HG03432 (cell line): Measurements from ENCODE around the gene SYTL3.
"Not testable (repeated sequence)": the region's sequence is repeated elsewhere in the genome, so short reads cannot be mapped to it uniquely, and the experiment has no call there.

ENCODE experiments used
- ATAC-seq: cut with Tn5 transposase; IDR thresholded peaks from one replicate; pipeline ENCODE4 v1.9.1; 2021; ENCODE audit warnings: mild to moderate bottlenecking, moderate library complexity; ENCODE audit not compliant: unreplicated experiment

The SYTL3 gene

DNA sequence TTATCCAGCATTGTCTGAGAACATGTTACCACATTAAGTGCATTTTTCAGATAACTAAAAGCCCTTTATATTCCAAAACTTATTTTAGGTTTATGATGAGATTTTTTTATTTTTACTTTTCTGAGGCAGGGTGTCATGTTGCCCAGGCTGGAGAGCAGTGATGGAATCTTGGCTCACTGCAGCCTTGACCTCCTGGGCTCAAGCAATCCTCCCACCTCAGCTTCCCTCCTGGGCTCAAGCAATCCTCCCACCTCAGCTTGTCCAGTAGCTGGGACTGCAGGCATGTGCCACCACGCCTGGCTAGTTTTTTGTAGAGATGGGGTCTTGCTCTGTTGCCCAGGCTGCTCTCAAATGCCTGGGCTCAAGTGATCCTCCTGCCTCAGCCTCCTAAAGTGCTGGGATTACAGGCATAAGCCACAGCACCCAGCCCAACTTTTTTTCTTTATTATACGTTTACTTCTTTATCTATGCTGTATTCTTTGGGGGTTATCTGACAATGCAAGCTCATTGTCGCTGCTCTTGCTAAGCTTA is 11.5 kb upstream of the SYTL3 start:
- ATAC-seq, result no peak

- ATAC-seq, result no peak
Observed at GRCh38 chr6:158639056-158639455, 10.8 kb upstream of the SYTL3 start.

DNA sequence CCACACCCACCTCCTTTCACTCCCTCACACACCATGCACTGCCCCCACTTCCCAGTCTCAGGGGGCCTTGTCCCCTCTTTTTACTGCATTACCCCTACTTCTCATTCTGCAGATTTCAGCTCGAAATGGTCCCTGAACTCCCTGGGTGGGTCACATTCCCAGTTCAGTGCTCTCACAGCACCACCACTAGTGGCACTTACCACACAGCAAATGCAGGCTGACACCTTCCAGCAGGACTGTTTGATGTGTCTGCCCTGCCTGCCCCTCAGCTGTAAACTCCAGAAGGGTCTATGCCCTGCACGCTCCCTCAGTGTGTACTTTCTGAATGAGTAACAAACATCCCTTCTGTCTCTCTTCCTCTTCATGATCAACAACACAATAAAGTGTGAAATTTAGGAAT is 9.3 kb upstream of the SYTL3 start:
- no peak for ATAC-seq

DNA sequence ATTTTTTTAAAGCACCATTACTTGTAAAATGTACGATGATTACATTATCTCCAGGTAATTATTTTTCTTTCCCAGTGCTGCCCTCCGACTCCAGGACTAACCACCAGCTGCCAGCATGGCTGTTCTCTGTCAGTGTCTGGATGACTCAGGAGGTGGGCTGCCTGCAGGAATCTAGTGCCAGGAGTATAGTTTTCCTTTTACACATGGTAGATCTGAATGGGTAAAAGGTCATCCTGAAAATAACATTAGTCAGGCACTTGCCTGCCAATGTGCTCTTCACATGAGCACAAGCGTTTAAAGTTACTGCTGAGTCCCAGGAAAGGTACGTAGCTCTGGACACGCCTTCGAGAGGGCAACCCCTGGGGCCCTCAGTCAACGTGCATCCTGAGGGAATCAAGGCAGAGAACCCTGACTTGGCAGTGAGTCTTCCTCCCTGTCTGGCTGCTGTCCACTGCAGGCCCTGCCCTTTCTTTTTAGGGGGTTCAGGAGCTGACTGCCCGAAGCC is 7.7 kb upstream of the SYTL3 start:
- ATAC-seq, result no peak

DNA sequence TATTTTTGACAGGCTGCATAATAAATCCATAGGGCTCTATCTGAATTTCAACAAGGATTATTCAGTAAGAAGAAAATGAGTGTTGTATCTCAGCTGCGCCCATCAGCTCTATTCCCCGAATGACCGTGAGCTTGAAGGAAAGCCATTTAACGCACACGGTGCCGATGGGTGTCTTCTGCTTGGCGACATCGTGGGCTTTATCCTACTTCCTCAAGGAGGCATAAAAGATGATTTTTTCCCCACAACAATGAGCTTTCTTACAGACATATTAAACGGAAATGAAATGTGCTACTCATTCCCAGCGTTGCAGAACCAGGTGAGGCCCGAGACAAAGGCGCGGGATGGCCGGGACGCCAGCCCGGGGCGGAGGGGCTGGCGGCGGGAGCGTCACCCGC is 6.0 kb upstream of the SYTL3 start:
- no peak for ATAC-seq

- ATAC-seq, result peak; percentile 71
Observed at GRCh38 chr6:158644231-158645063, 5.4 kb upstream of the SYTL3 start, which contains the start of gene DYNLT1. DYNLT1 (minus strand) TSS chr6:158644743; CDS start chr6:158644708, 35 bp downstream.

- no peak for ATAC-seq
Observed at GRCh38 chr6:158645064-158646022, 4.5 kb upstream of the SYTL3 start.

- no peak for ATAC-seq
Observed at GRCh38 chr6:158646023-158646910, 3.6 kb upstream of the SYTL3 start.

DNA sequence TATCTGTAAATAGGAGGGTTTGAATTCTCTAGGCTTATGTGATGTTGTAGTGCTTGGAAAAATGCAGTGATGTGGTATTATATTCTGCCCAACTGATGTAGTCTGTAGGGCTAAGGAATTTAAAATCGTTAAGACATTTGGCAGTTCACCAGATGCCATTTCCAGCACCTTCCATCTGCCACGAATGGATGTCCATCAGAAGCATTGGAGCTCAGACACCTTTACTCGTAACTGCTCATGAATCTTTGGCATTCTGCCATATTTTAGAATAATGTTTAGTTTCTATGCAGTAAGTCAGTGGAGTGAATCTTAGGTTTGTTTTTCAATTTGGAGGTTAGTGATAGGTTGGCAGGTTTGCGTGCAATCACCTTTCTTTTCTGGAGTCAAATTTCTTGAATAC is 2.4 kb upstream of the SYTL3 start:
- ATAC-seq, result no peak

- peak; percentile 34 for ATAC-seq
Observed at GRCh38 chr6:158648682-158649131, 1.1 kb upstream of the SYTL3 start.

GRCh38 chr6:158651981-158652737 is 2.3 kb downstream of the SYTL3 start:
- ATAC-seq, result not testable (repeated sequence)

- ATAC-seq, result peak; percentile 61
Observed at GRCh38 chr6:158653577-158654354, 3.9 kb downstream of the SYTL3 start.

- no peak for ATAC-seq
Observed at GRCh38 chr6:158654498-158654897, 4.6 kb downstream of the SYTL3 start.

DNA sequence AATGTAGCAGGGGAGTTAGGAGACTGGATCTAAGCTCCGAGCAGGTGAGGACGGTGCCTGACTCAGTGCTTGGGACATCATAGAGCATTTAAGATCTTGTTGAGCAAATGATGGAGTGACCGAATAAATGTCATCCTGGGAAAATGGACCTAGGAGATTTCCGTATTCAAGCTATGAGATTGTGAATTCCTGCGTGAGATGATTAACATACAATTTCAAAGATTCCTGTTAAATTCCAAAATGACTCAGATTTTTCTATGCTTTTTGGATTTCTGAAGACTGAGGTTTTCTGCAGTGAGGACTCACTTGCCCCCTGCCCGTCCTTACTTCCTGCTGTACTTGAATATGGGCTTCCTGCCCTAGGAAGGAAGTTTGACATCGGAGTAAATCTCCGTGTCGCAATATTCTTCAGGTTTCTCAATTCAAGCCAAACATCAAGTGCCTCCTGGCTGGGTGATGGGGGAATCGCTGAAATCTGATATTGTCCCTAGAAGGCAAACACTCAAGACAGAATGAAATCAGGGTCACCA is 5.2 kb downstream of the SYTL3 start:
- ATAC-seq, result no peak

DNA sequence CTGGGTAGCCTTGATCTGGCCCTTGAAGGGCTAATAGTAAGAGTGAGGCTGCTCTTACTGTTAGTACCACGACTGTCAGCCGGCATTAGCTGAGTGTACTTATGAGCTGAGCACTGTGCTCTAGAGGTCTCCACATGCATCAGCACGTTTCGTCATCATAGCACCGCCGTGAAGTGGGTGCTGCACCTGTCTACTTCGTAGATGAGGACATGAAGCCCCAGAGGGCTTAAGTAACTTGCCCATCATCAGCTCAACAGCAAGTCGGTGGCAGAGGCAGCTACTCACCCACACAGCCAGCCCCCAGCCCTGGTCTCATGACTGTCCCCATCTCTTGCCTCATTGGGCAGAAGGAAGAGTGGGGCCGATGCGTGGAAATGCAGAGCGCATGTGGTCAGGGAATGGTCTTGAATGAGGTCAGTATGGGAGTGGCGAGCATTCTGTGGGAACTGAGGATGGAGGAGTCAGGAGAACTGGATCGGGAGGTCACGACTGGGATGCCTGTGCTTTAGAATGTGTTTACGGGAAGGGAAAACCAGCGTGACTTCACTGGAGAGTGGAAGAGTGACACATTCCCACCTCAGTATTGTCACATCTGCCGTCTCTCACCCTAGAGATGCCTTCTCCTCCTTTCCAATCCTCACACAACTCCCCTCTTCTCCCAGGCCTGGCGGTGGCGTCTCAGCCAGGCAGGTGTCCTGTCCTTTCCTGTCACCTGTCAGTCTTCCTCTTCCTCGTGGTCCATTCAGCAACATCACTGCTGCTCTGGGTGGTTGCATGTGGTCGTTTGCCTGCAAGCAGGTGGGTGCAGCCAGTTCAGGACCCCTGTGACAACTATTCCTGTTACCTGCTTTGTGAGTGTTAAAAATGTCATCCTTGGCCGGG is 6.0 kb downstream of the SYTL3 start:
- ATAC-seq, result no peak

GRCh38 chr6:158656986-158657385 is 7.1 kb downstream of the SYTL3 start:
- ATAC-seq, result not testable (repeated sequence)

GRCh38 chr6:158660333-158660754 is 10.5 kb downstream of the SYTL3 start:
- peak; percentile 53 for ATAC-seq
